Measurements from ENCODE around the gene REEP2.

Gene REEP2

GRCh38 chr5:138448481-138449398 lies 9.9 kb downstream of the REEP2 start:
- no peak for TF ChIP-seq CTCF (IDR thresholded peaks at IDR 0.05; ENCODE audit: extremely low read depth, insufficient read depth, missing control alignments)
- in situ Hi-C loops (cut with MboI; ENCODE audit: low pct_unique_long_range_greater_than_20kb, low sequenced_read_pairs, unreplicated experiment): loop anchor here (10.0 kb wide), 1 partner anchor 56 kb away; no protein-coding TSS in a partner anchor
- no peak for DNase-seq (ENCODE audit: low spot score)

GRCh38 chr5:138449501-138450239 lies 10.8 kb downstream of the REEP2 start:
- in situ Hi-C loops (cut with MboI; ENCODE audit: low pct_unique_long_range_greater_than_20kb, low sequenced_read_pairs, unreplicated experiment): loop anchor here (10.0 kb wide), 1 partner anchor 55 kb away; no protein-coding TSS in a partner anchor
- peak; percentile 94 for TF ChIP-seq CTCF (IDR thresholded peaks at IDR 0.05; ENCODE audit: extremely low read depth, insufficient read depth, missing control alignments)
- peak; percentile 94 for DNase-seq (ENCODE audit: low spot score)

- in situ Hi-C loops (cut with MboI; ENCODE audit: low pct_unique_long_range_greater_than_20kb, low sequenced_read_pairs, unreplicated experiment): no loop called here
- TF ChIP-seq CTCF (IDR thresholded peaks at IDR 0.05; ENCODE audit: extremely low read depth, insufficient read depth, missing control alignments): no peak
- no peak for DNase-seq (ENCODE audit: low spot score)
Measured at GRCh38 chr5:138450971-138451370, 12.1 kb downstream of the REEP2 start.

GRCh38 chr5:138452720-138453119 lies 13.9 kb downstream of the REEP2 start:
- in situ Hi-C loops (cut with MboI; ENCODE audit: low pct_unique_long_range_greater_than_20kb, low sequenced_read_pairs, unreplicated experiment): no loop called here
- no peak for DNase-seq (ENCODE audit: low spot score)
- no peak for TF ChIP-seq CTCF (IDR thresholded peaks at IDR 0.05; ENCODE audit: extremely low read depth, insufficient read depth, missing control alignments)

- TF ChIP-seq CTCF (IDR thresholded peaks at IDR 0.05; ENCODE audit: extremely low read depth, insufficient read depth, missing control alignments): no peak
- DNase-seq (ENCODE audit: low spot score): no peak
- in situ Hi-C loops (cut with MboI; ENCODE audit: low pct_unique_long_range_greater_than_20kb, low sequenced_read_pairs, unreplicated experiment): no loop called here
Measured at GRCh38 chr5:138453590-138453989, 14.7 kb downstream of the REEP2 start.

GRCh38 chr5:138454121-138454520 lies 15.3 kb downstream of the REEP2 start:
- DNase-seq (ENCODE audit: low spot score): no peak
- in situ Hi-C loops (cut with MboI; ENCODE audit: low pct_unique_long_range_greater_than_20kb, low sequenced_read_pairs, unreplicated experiment): no loop called here
- no peak for TF ChIP-seq CTCF (IDR thresholded peaks at IDR 0.05; ENCODE audit: extremely low read depth, insufficient read depth, missing control alignments)
